NCI-H2107 treated with DMSO at 0.1 percent for 48 hours (cell line): Measurements from ENCODE around the gene GPR12.

ENCODE experiments used
- DNase-seq: peaks from one replicate; lab custom pipeline; 2025; ENCODE audit not compliant: unreplicated experiment; lab: John Stamatoyannopoulos, UW

Gene GPR12

DNA sequence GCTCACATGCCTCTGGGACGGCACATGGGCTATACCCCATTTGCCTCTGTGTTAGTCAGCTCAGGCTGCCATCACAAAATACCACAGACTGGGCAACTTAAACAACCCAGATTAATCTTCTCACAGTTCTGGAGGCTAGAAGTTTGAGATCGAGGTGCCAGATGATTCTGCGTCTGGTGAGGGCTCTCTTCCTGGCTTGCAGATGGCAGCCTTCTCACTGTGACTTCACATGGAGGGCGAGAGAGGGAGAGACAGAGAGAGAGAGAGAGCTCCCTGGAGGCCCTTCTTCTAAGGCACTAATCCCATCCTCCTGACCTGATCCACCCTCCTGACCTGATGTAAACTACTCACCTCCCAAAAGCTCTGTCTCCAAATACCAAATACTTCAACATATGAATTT lies 55.0 kb downstream of the GPR12 start:
- no peak for DNase-seq
